ENCODE measurements around the gene CCDC47.

Gene CCDC47

GRCh38 chr17:63699638-63700527 lies 73.5 kb downstream of the CCDC47 start, which contains the start of gene LIMD2:
Gene LIMD2, minus strand, starts transcription at chr17:63700125. Its CDS starts 827 bp downstream, at chr17:63699298.
- DNase-seq (ENCODE audit: extremely low read depth in 1 of 2, low read depth in 1 of 2) = peak; percentile 65 to 84

GRCh38 chr17:63698886-63699637 lies 74.3 kb downstream of the CCDC47 start:
- DNase-seq (ENCODE audit: extremely low read depth in 1 of 2, low read depth in 1 of 2) = peak; percentile 68 to 76

GRCh38 chr17:63698381-63698885 lies 75.0 kb downstream of the CCDC47 start:
- no peak for DNase-seq (ENCODE audit: extremely low read depth in 1 of 2, low read depth in 1 of 2)

- peak; percentile 69 to 70 for DNase-seq (ENCODE audit: extremely low read depth in 1 of 2, low read depth in 1 of 2)
Observed at GRCh38 chr17:63697341-63698286, 75.8 kb downstream of the CCDC47 start.

- DNase-seq (ENCODE audit: extremely low read depth in 1 of 2, low read depth in 1 of 2) = no peak
Observed at GRCh38 chr17:63696381-63696961, 76.9 kb downstream of the CCDC47 start.

- DNase-seq (ENCODE audit: extremely low read depth in 1 of 2, low read depth in 1 of 2) = no peak
Observed at GRCh38 chr17:63695889-63696288, 77.5 kb downstream of the CCDC47 start.
